Stomach (tissue), 4 donors: ENCODE measurements around the gene RPL35.

Experiments used
- CTCF ChIP-seq, 7 experiments: fragments of 450-650 bp in 4 of 7; fragments of 200-600 bp in 3 of 7; sonication (generic) in 3 of 7; IDR thresholded peaks; one replicate each; pipeline ENCODE4 v1.5.1; 2016 to 2019; ENCODE audit warnings: antibody characterized with exemption in 7 of 7, control low read depth in 2 of 7, mild to moderate bottlenecking in 1 of 7
- POLR2A ChIP-seq, 4 donors: fragments of 450-650 bp; IDR thresholded peaks; one replicate each; pipeline ENCODE4 v1.6.1; 2016; ENCODE audit warnings: antibody characterized with exemption in 4 of 4, control low read depth in 2 of 4, mild to moderate bottlenecking in 1 of 4, moderate library complexity in 1 of 4
- POLR2AphosphoS5 ChIP-seq, 3 donors: sonication (generic); formaldehyde crosslinking; IDR thresholded peaks; one replicate each; pipeline ENCODE4 v1.6.1; 2016; ENCODE audit warnings: antibody characterized with exemption in 3 of 3

- no peak for TF ChIP-seq POLR2A (IDR thresholded peaks at IDR 0.05)
- TF ChIP-seq CTCF (IDR thresholded peaks at IDR 0.05): no peak
- no peak for TF ChIP-seq POLR2AphosphoS5 (IDR thresholded peaks at IDR 0.05)
Measured at GRCh38 chr9:124882231-124882630, 20.5 kb upstream of the RPL35 start.
